A204.1 (cell line): ENCODE measurements around the gene GSTM4.
"Not testable (repeated sequence)": the region's sequence is repeated elsewhere in the genome, so short reads cannot be mapped to it uniquely, and the experiment has no call there.

Experiments used
- FAIRE-seq: peaks from 2 replicates; lab custom pipeline; 2012; peaks lifted over from hg19 to GRCh38; lab: Jason Lieb, UNC

Gene GSTM4

DNA sequence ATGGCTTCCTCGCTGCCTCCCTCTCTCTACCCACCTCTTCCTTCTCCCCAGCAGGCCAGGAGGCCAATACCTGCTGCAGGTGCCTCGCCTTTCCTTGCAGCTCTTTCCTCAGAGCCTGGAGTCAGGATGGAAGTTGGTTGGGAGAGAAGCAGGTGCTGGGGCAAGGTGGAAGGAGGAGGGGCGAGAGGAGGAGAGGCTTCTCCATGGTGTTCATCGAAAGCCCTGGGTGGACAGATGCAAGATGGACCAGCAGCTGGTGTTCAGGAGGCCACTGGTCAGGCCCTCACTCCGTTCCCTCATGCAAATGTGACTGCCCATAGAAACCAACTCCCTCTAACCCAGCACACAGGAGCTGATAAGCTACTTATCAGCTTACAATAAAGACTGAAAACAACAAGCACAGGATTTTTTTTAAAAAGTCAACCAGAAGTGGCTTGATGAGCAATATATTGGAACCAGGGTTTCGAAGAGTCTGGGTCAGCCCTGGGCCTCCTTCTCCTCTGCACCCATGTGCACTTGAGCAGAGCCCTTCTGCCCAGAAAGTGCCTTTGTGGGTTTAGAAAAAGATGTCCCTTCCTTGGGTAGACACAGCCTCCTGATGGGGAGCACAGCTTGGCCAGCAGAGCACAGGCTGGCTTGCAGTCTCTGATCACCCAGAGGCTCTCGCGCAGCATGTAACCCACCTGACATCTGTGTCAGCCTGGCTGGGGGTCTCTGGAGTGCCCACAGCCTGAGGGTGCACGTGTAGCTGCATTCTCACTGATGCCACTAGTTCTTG, 16.6 kb upstream of the GSTM4 start:
- FAIRE-seq: no peak

DNA sequence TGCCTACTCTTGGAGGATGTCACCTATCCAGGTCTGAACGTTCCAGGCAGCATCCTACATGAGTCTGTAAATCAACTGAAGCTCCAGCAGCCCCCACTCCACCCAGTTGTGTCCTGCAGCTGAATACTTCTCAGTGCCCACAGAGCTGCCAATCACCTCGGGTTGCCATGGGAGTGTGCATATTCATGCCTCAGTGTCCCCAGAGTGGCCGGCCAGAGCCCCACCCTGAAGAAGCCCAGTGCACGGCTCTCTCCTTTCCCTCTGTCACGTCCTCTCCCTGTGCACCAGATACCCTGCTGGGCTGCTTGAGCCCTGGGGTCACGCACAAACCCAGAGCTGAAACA, 16.1 kb upstream of the GSTM4 start:
- FAIRE-seq: no peak

- FAIRE-seq: no peak
These were observed 15.5 kb upstream of the GSTM4 start for GRCh38 chr1:109640285-109640865.

GRCh38 chr1:109641078-109641740, 14.7 kb upstream of the GSTM4 start:
- FAIRE-seq: no peak

GRCh38 chr1:109641861-109642260, 14.0 kb upstream of the GSTM4 start:
- no peak for FAIRE-seq

DNA sequence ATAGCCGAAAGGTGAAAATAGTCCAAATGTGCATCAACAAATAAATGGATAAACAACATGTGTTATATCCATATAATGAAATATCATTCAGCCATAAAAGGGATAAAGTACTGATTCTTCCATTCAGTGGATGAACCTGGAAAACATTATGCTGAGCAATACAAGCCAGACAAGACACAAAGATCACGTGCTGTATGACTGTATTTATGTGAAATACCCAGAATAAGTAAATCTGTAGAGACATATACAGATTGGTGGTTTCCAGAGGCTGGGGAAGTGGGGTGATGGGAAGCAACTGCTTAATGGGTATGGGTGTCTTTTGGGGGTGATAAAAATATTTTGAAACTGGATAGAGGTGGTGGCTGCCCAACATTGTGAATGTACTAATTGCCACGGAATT, 13.3 kb upstream of the GSTM4 start:
- no peak for FAIRE-seq

DNA sequence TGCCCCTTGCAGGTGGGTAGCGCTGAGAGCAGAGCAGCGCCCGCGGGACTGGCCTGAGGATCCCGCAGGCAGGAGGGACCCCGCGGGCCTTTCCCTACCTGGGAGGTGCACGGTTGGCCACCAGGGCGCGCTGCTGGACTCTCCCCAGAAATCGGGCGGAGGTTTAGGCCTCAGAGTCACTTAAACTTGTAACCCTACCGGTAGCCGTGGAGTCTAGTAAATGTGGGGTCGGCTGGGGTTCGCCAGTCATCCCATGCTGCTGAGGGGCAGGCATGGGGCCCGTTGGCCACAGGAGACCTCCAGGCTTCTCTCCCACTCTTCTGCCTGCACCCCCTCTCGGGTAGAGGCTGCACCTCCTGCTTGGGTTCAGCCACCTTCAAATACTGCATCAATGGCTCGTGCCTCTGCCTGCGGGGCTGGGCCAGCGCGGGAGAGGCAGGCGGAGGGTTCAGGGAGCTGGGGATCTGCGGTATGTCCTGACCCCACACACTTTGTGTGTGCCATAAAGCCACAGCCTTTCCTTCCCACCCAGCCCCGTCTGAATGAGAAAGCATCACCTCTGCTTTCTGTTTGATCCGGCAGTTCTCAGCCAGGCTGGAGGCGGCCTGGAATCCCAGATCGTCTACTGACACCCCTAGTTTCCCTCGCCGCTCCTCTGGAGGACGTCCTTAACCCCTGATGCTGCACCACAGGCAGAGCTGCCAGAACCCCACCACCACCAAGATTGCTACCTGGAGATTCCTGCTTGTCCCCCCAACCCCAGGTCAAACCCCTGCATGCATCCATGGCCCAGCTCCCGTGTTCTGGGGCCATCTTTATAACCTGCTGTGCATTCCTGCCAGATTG, 12.3 kb upstream of the GSTM4 start:
- FAIRE-seq: no peak

DNA sequence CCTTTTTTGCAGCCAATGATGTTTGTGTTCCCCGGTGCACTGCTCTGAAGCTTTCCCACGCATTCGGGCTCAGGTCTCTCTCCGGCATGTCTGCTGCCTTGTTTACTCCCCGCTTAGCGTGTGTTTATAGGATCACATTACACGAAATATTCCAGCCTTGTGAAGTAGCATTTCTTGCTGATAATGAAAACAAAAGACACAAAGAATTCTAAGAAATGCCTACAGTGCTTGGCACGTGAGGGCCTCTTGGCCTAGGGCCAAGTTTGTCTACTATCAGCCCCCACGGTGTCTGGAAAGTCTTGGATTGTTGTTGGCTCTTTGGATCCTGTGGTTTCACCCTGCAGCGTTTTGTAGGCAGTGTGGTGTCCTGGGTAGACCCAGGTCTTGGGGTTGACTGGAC, 11.2 kb upstream of the GSTM4 start:
- no peak for FAIRE-seq

GRCh38 chr1:109649491-109649914, 6.4 kb upstream of the GSTM4 start:
- peak; percentile 96 for FAIRE-seq

- FAIRE-seq: no peak
These were observed 5.3 kb upstream of the GSTM4 start for GRCh38 chr1:109650609-109651008.

- no peak for FAIRE-seq
These were observed 3.5 kb upstream of the GSTM4 start for GRCh38 chr1:109652402-109652801.

DNA sequence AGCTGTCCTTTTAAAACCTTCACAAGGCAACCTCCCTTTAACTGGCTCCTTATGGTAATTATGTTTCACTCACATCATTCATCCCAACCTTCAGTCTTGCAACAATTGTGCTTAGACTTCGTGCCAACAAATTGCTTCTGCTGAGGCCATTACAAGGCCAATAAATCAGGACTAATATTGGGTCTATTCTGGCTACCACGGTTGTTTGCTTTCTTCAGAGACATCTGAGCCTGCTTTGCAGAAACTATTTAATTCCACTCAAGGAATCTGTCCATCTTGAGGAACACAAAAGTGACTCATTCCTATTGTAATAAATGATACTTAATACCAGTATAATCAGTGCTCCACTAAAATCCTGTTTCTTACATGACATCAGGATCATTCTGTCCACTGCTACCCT, 2.6 kb upstream of the GSTM4 start:
- no peak for FAIRE-seq

DNA sequence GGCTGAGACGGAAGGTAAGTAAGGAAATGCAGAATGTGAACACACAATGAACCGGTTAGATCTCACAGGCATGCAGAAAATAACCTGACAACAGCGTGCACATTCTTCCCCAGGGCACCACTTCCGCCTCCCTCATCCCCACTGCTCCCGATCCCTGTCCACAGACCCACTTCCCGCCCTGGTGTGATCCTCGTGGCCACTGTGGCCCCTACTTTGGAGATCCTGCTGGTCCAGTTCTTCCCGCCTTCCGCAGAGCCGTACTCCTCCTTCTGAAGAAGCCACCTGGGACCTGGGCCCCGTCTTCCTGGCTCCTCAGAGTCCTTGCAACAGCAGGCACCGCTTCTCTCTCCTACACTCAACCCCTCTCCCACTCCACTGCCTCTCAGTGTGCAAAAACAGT, 1.4 kb upstream of the GSTM4 start:
- FAIRE-seq: no peak

- no peak for FAIRE-seq
These were observed 1.5 kb downstream of the GSTM4 start for GRCh38 chr1:109657395-109657794.

- no peak for FAIRE-seq
These were observed 2.1 kb downstream of the GSTM4 start for GRCh38 chr1:109657970-109658369.

DNA sequence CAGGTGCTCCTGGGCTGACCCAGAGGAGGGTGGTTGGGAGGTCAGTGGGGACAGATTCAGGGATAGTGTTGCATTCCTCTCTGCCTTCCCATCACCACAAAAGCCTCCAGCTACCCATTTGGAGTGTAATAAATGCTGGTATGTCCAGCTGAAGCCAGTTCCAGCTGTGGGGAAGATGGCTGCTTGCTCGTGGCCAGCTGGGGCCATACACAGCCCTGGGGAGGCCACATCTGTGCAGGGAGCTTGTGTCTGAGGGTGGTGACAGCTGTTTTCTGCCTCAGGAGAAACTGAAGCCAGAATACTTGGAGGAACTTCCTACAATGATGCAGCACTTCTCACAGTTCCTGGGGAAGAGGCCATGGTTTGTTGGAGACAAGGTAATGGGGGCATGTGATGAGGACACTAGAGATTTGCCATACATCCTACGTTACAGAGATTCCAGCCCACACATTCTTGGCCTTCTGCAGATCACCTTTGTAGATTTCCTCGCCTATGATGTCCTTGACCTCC, 2.7 kb downstream of the GSTM4 start:
- FAIRE-seq: no peak

- FAIRE-seq: no peak
These were observed 3.2 kb downstream of the GSTM4 start for GRCh38 chr1:109659145-109659544.

DNA sequence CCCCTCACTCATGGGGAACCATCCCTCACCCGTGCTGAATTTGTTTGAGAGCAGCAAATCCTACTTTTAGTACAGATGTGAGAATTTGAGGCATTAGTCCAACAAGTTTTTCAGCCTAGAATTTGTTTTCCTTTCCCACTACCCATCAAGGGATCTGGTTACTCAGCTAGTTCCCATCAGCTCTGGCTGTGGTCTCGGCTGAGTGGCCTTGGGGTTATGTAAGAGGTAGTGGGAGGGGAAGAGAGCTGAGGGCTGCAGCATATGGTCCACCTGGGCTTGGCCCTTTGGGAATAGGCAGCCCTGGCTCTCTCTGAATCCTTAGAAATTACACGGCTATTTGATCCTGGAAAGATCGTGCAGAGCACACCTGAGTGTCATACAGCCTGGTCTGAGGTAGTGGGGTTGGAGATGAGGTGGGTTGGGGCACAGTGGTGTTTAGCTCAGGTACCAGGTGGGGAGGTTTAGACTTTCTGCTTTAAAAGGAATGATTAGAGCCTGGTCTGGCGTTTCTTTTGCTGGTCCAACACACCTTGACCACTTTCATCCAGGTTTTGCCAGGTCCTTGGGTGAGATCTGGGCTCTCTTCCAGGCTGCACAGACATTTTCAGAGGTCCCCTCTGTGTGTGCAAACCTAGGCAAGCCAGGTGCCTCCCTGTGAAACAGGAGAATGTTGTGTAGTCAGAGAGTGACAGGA, 4.2 kb downstream of the GSTM4 start:
- FAIRE-seq: no peak

DNA sequence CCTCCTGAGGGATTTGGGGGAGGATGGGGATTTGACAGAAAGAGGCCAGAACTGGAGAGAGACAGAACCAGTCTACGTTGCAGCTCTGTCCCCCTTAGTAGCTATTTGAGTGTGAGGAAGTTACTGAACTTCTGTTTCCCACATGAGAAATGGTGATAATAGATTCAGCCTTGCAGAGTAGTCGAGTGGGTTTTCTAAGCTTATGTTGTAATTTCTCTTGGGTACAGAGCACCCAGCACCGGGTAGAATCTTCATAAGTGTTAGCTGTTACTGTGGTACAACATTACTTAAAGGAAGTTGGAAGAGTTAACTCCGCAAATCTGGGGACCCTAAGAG, 4.8 kb downstream of the GSTM4 start:
- FAIRE-seq: not testable (repeated sequence)

DNA sequence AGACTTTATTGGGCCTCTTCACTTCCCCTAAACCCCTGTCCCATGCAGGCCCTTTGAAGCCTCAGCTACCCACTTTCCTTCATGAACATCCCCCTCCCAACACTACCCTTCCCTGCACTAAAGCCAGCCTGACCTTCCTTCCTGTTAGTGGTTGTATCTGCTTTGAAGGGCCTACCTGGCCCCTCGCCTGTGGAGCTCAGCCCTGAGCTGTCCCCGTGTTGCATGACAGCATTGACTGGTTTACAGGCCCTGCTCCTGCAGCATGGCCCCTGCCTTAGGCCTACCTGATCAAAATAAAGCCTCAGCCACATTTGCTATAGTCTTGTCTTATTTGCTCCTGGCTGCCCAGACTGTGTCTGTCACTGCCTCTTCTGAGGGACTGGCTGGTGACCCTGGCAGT, 5.5 kb downstream of the GSTM4 start:
- FAIRE-seq: no peak

- no peak for FAIRE-seq
These were observed 8.8 kb downstream of the GSTM4 start for GRCh38 chr1:109664671-109665070.

GRCh38 chr1:109667452-109668122, 11.7 kb downstream of the GSTM4 start, which contains the start of gene GSTM2:
TSS of gene GSTM2 (plus strand) at chr1:109668057. CDS start at chr1:109668116, 59 bp downstream.
- FAIRE-seq: no peak
